Activated CD4-positive, alpha-beta memory T cell treated with anti-CD3 and anti-CD28 coated beads for 36 hours (primary cell): Measurements from ENCODE around the gene CCHCR1. TPM values are rescaled to one million over a fixed set of nuclear protein-coding genes. Genes with fewer than 3 reads are reported as not detected.
"Not testable (repeated sequence)": the region's sequence is repeated elsewhere in the genome, so short reads cannot be mapped to it uniquely, and the experiment has no call there.

Source experiments
- CTCF ChIA-PET: fragments of 350-600 bp; sonication (Branson Sonifier 250); formaldehyde crosslinking; loops from one replicate; lab custom pipeline; 2021; ENCODE audit warnings: antibody characterized with exemption, inconsistent platforms; lab: Charles Lee
- POLR2A ChIA-PET: fragments of 350-600 bp; sonication (Branson Sonifier 250); formaldehyde crosslinking; loops from one replicate; lab custom pipeline; 2021; ENCODE audit warnings: antibody characterized with exemption; lab: Charles Lee
- DNase-seq: peaks from one replicate; pipeline ENCODE4 v3.0.0-alpha.2; 2020
- H3K27ac Mint-ChIP-seq: one replicate; pipeline ENCODE4 v1.8.0; 2021; ENCODE audit warnings: mixed read lengths
- H3K27me3 Mint-ChIP-seq: one replicate; pipeline ENCODE4 v1.8.0; 2021; ENCODE audit warnings: mixed read lengths
- H3K36me3 Mint-ChIP-seq: one replicate; pipeline ENCODE4 v1.8.0; 2021; ENCODE audit warnings: mixed read lengths
- H3K4me1 Mint-ChIP-seq: one replicate; pipeline ENCODE4 v1.8.0; 2021; ENCODE audit warnings: low read depth, mixed read lengths
- H3K4me3 Mint-ChIP-seq: one replicate; pipeline ENCODE4 v1.8.0; 2021; ENCODE audit warnings: mild to moderate bottlenecking, mixed read lengths
- H3K9me3 Mint-ChIP-seq: one replicate; pipeline ENCODE4 v1.8.0; 2021; ENCODE audit warnings: mixed read lengths
- intact Hi-C: fragments of 100-400 bp; cut with micrococcal nuclease; formaldehyde crosslinking; loops from one replicate; pipeline ENCODE4 v1.15.1; 2023
- total RNA-seq, 2 experiments: library from RNA; stranded (reverse); gene quantifications; one replicate each; pipeline ENCODE4 v1.2.3, GENCODE V29; 2021

Gene CCHCR1
- total RNA-seq, 2 experiments from 2014 or later: 44.5 to 50.5 TPM

GRCh38 chr6:31169858-31170599 lies 12.4 kb upstream of the CCHCR1 start:
- ChIA-PET CTCF (interaction anchor here (0.9 kb wide), 1 partner anchor 197 kb away, joined by 4 read pairs; no protein-coding TSS in a partner anchor), POLR2A (interaction anchor here (1.1 kb wide), 1 partner anchor 27 kb away, joined by 3 read pairs; no protein-coding TSS in a partner anchor)
- H3K27ac Mint-ChIP-seq, H3K27me3 Mint-ChIP-seq, intact Hi-C loops, H3K36me3 Mint-ChIP-seq, H3K4me1 Mint-ChIP-seq, DNase-seq, H3K9me3 Mint-ChIP-seq, H3K4me3 Mint-ChIP-seq: not testable (repeated sequence)

DNA sequence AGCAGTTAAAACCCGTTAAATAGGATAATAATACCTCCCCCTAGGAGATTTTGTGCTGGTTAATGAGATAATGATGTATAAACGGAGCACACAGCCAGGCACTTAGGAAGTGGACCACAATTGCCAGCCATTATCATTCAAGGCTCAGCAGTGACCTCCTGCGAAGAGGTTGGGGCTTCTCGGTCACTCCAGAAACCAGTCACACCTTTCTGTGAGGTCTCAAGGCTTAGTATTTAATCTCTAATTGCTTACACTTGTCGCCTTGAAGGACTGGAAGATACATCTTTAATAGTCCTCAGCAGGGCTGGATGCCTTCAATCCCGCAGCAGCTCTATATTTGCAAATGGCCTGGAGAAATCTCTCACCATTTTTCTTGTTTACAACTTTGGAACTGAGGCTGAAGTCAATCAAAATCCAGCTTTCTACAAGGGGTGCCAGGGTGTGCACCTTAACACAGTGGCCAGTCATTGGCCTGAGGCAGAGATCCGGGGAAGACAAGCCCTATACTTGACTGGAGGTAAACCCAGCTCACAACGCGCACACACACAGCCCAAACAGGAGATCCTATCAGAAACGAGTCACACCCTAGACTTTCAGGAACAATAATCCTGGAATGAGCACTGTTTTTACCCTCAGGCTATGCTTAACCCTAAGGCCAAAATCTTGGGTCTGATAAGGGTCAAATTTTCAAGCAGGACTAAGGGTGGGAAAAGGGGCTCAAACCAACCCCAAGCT lies 11.7 kb upstream of the CCHCR1 start:
- H3K4me1 Mint-ChIP-seq: peaks cover 13% of the 10 kb centered on the region
- CTCF ChIA-PET: interaction anchor here (0.9 kb wide), 1 partner anchor 197 kb away, joined by 4 read pairs; no protein-coding TSS in a partner anchor
- H3K36me3 Mint-ChIP-seq: no peaks in the 10 kb centered on the region
- DNase-seq: no peak
- POLR2A ChIA-PET: interaction anchor here (1.1 kb wide), 1 partner anchor 27 kb away, joined by 3 read pairs; no protein-coding TSS in a partner anchor
- no peak overlapping the region for H3K4me3 Mint-ChIP-seq
- intact Hi-C loops: no loop called here
- H3K27ac Mint-ChIP-seq: no peak overlapping the region
- no peaks in the 10 kb centered on the region for H3K27me3 Mint-ChIP-seq
- no peaks in the 10 kb centered on the region for H3K9me3 Mint-ChIP-seq

GRCh38 chr6:31168606-31169005 lies 11.0 kb upstream of the CCHCR1 start:
- no peaks in the 10 kb centered on the region for H3K9me3 Mint-ChIP-seq
- intact Hi-C loops: no loop called here
- H3K4me3 Mint-ChIP-seq: no peak overlapping the region
- no peaks in the 10 kb centered on the region for H3K27me3 Mint-ChIP-seq
- peaks cover 18% of the 10 kb centered on the region for H3K4me1 Mint-ChIP-seq
- CTCF ChIA-PET: no interaction called here
- POLR2A ChIA-PET: no interaction called here
- H3K27ac Mint-ChIP-seq: peak overlapping the region; percentile 14
- H3K36me3 Mint-ChIP-seq: peaks cover 1% of the 10 kb centered on the region
- DNase-seq: no peak

DNA sequence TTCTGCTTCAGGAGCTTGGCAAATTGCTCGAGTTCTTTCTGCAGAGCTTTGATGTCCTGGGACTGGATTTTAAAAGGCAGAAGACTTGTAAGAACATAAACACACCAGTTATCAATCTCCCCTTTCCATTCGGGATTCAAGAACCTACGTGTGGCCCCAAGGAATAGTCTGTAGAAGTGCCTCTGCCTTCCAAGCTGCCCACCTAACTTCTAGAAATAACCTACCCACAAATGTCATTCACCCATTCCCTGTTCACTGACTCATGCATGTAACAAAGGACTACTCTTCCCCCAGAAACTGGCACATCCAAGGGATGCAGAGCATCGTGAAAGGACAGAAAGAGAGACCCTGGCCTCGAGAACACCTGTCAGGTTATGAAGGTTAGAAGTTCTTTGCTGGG lies 8.4 kb upstream of the CCHCR1 start:
- Mint-ChIP-seq H3K27me3 (no peaks in the 10 kb centered on the region), H3K27ac (no peak overlapping the region), H3K36me3 (peaks cover 22% of the 10 kb centered on the region), H3K4me3 (no peak overlapping the region), H3K4me1 (peaks cover 35% of the 10 kb centered on the region), H3K9me3 (no peaks in the 10 kb centered on the region)
- POLR2A ChIA-PET: interaction anchor here (1.1 kb wide), 1 partner anchor 9 kb away, joined by 5 read pairs; no protein-coding TSS in a partner anchor
- intact Hi-C loops: no loop called here
- CTCF ChIA-PET: interaction anchor here (1.4 to 1.9 kb wide), 2 partner anchors 21 to 200 kb away, joined by 5 read pairs; no protein-coding TSS in a partner anchor
- DNase-seq: no peak

DNA sequence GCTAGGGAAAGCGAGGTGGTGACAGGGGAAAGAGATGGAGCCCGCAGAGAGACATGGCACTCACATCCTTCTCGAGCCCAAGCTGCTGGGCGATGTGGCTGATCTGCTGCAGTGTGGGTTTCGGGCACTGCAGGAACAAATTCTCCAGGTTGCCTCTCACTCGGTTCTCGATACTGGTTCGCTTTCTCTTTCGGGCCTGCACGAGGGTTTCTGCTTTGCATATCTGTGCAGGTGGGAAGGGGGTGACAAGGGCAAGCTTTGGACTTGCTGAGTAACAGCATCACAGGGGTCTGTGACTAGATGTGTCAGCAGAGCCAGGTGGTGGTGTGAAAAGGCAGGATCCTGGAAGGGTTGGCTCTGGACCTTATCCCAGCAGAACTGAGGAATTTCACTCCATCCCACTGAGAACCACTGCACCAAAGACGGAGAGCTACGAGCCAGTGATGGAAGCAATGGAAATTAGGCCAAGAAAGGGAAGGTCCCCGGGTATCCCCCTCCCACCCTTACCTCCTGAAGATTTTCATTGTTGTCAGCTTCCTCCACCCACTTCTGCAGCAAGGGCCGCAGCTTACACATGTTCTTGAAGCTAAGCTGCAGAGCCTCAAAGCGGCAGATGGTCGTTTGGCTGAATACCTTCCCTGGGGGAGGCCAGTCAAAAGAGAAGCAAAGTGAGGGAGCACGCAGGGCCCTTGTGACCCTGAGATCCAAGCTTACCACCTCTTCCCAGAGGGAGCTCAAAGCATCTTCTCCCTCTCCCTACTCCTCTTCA lies 7.6 kb upstream of the CCHCR1 start:
- Mint-ChIP-seq H3K4me1 (peaks cover 38% of the 10 kb centered on the region), H3K36me3 (peaks cover 26% of the 10 kb centered on the region)
- intact Hi-C loops, H3K4me3 Mint-ChIP-seq, H3K27ac Mint-ChIP-seq, H3K27me3 Mint-ChIP-seq, H3K9me3 Mint-ChIP-seq: not testable (repeated sequence)
- ChIA-PET CTCF (interaction anchor here (1.9 kb wide), 1 partner anchor 20 kb away, joined by 5 read pairs; no protein-coding TSS in a partner anchor), POLR2A (interaction anchor here (0.8 to 1.1 kb wide), 2 partner anchors 10 to 34 kb away, joined by 3 to 5 read pairs; no protein-coding TSS in a partner anchor)
- peak; percentile 46 for DNase-seq

DNA sequence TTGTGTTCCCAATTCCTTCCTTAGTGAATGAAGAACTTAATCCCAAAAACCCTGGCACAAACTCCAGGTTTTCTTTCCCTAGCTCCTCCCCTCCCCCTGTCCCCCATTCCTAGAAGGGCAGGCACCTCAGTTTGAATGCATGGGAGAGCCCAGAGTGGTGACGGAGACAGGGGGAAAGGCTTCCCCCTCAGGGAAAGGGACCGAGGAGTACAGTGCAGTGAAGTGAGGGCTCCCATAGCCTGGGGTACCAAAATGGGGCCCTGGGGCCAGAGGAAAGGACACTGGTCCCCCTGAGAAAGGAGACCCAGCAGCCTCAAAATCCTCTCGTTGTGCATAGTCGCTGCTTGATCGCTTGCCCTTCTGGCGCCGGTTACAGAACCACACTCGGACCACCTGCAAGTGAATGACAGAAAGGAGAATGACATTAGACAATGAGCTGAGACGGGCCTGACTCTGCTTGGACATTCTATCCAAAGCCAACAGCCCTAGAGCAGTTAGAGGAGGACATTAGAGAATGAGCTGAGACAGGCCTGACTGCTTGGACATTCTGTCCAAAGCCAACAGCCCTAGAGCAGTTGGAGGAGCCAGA lies 7.0 kb upstream of the CCHCR1 start:
- DNase-seq, intact Hi-C loops, H3K9me3 Mint-ChIP-seq, H3K4me3 Mint-ChIP-seq, H3K27ac Mint-ChIP-seq, H3K27me3 Mint-ChIP-seq: not testable (repeated sequence)
- ChIA-PET POLR2A (interaction anchor here (0.8 to 1.1 kb wide), 2 partner anchors 11 to 34 kb away, joined by 3 to 5 read pairs; no protein-coding TSS in a partner anchor), CTCF (interaction anchor here (0.5 to 1.9 kb wide), 2 partner anchors 19 to 68 kb away, joined by 3 to 5 read pairs; no protein-coding TSS in a partner anchor)
- Mint-ChIP-seq H3K4me1 (peaks cover 44% of the 10 kb centered on the region), H3K36me3 (peaks cover 32% of the 10 kb centered on the region)

- no peak for DNase-seq
- Mint-ChIP-seq H3K9me3 (no peaks in the 10 kb centered on the region), H3K36me3 (peaks cover 38% of the 10 kb centered on the region), H3K27me3 (no peaks in the 10 kb centered on the region), H3K4me1 (peaks cover 44% of the 10 kb centered on the region), H3K27ac (no peak overlapping the region), H3K4me3 (no peak overlapping the region)
- ChIA-PET CTCF (interaction anchor here (0.5 to 1.9 kb wide), 2 partner anchors 19 to 69 kb away, joined by 3 to 5 read pairs; no protein-coding TSS in a partner anchor), POLR2A (no interaction called here)
- intact Hi-C loops: no loop called here
Observed at GRCh38 chr6:31163922-31164321, 6.3 kb upstream of the CCHCR1 start.

- CTCF ChIA-PET: interaction anchor here (0.6 to 1.1 kb wide), 2 partner anchors 30 to 212 kb away, joined by 3 read pairs; no protein-coding TSS in a partner anchor
- intact Hi-C loops: no loop called here
- H3K27me3 Mint-ChIP-seq: peaks cover 2% of the 10 kb centered on the region
- no peak for DNase-seq
- POLR2A ChIA-PET: no interaction called here
- H3K4me1 Mint-ChIP-seq: peaks cover 46% of the 10 kb centered on the region
- H3K4me3 Mint-ChIP-seq: no peak overlapping the region
- H3K9me3 Mint-ChIP-seq: no peaks in the 10 kb centered on the region
- no peak overlapping the region for H3K27ac Mint-ChIP-seq
- H3K36me3 Mint-ChIP-seq: peaks cover 45% of the 10 kb centered on the region
Observed at GRCh38 chr6:31162463-31163165, 5.0 kb upstream of the CCHCR1 start.

- H3K4me1 Mint-ChIP-seq: peaks cover 50% of the 10 kb centered on the region
- H3K36me3 Mint-ChIP-seq: peaks cover 46% of the 10 kb centered on the region
- H3K27me3 Mint-ChIP-seq: peaks cover 2% of the 10 kb centered on the region
- intact Hi-C loops: no loop called here
- H3K4me3 Mint-ChIP-seq: no peak overlapping the region
- H3K27ac Mint-ChIP-seq: no peak overlapping the region
- no peak for DNase-seq
- ChIA-PET CTCF (interaction anchor here (0.7 kb wide), 1 partner anchor 81 kb away, joined by 3 read pairs; no protein-coding TSS in a partner anchor), POLR2A (no interaction called here)
- no peaks in the 10 kb centered on the region for H3K9me3 Mint-ChIP-seq
Observed at GRCh38 chr6:31161216-31162126, 3.9 kb upstream of the CCHCR1 start.
